Activated naive CD4-positive, alpha-beta T cell treated with anti-CD3 and anti-CD28 coated beads, Interleukin-2, amount 50 U/mL, for 72 hours (primary cell): ENCODE measurements around the gene EHD2. TPM values are rescaled to one million over a fixed set of nuclear protein-coding genes. Genes with fewer than 3 reads are reported as not detected.
"Not testable (repeated sequence)": the region's sequence is repeated elsewhere in the genome, so short reads cannot be mapped to it uniquely, and the experiment has no call there.

Experiments
- ATAC-seq, 2 donors: fragments of 150-1000 bp; cut with Tn5 transposase; 2 replicates each; pipeline ENCODE4 v1.10.0; 2021; ENCODE audit warnings: mild to moderate bottlenecking in 2 of 2, moderate library complexity in 2 of 2
- DNase-seq, 2 donors: peaks; one replicate each; pipeline ENCODE4 v3.0.0; 2021 to 2022; ENCODE audit warnings: low spot score in 2 of 2
- H3K27ac Mint-ChIP-seq, 2 donors: one replicate each; pipeline ENCODE4 v1.8.0; 2022; ENCODE audit warnings: mild to moderate bottlenecking in 2 of 2, mixed read lengths in 2 of 2
- H3K36me3 Mint-ChIP-seq, 2 donors: one replicate each; pipeline ENCODE4 v1.8.0; 2022; ENCODE audit warnings: mixed read lengths in 2 of 2
- H3K9me3 Mint-ChIP-seq, 2 donors: one replicate each; pipeline ENCODE4 v1.8.0; 2022; ENCODE audit warnings: mixed read lengths in 2 of 2
- total RNA-seq, 2 donors: library from RNA; stranded (reverse); gene quantifications; one replicate each; pipeline ENCODE4 v1.2.3, GENCODE V29; 2022

EHD2 gene
- total RNA-seq, 2 donors from 2014 or later, result 1.1 to 2.0 TPM

GRCh38 chr19:47701717-47702552 is 11.3 kb upstream of the EHD2 start:
- H3K9me3 Mint-ChIP-seq, result no peaks in the 10 kb centered on the region
- ATAC-seq (no peak), DNase-seq (no peak)
- H3K36me3 Mint-ChIP-seq, result no peaks in the 10 kb centered on the region
- H3K27ac Mint-ChIP-seq, result no peak overlapping the region

- Mint-ChIP-seq H3K9me3 (no peaks in the 10 kb centered on the region), H3K36me3 (no peaks in the 10 kb centered on the region), H3K27ac (peak overlapping the region in 1 of 2 donors; percentile 37)
- DNase-seq, result no peak
- ATAC-seq, result no peak
These were observed 10.6 kb upstream of the EHD2 start for GRCh38 chr19:47702671-47703070.

- no peak for DNase-seq
- Mint-ChIP-seq H3K27ac (no peak overlapping the region), H3K9me3 (no peaks in the 10 kb centered on the region), H3K36me3 (no peaks in the 10 kb centered on the region)
- ATAC-seq, result no peak
These were observed 9.9 kb upstream of the EHD2 start for GRCh38 chr19:47703301-47703700.

- no peaks in the 10 kb centered on the region for H3K36me3 Mint-ChIP-seq
- no peaks in the 10 kb centered on the region for H3K9me3 Mint-ChIP-seq
- DNase-seq (no peak), ATAC-seq (no peak)
- peak overlapping the region in 1 of 2 donors; percentile 20 for H3K27ac Mint-ChIP-seq
These were observed 9.2 kb upstream of the EHD2 start for GRCh38 chr19:47704024-47704423.

GRCh38 chr19:47704656-47705055 is 8.6 kb upstream of the EHD2 start:
- Mint-ChIP-seq H3K36me3 (no peaks in the 10 kb centered on the region), H3K27ac (peak overlapping the region in 1 of 2 donors; percentile 55), H3K9me3 (no peaks in the 10 kb centered on the region)
- DNase-seq, result no peak
- ATAC-seq, result no peak

- H3K36me3 Mint-ChIP-seq, result no peaks in the 10 kb centered on the region
- DNase-seq (peak; percentile 80 to 83), ATAC-seq (peak; percentile 95 to 97)
These were observed 5.9 kb upstream of the EHD2 start for GRCh38 chr19:47707135-47707925.

GRCh38 chr19:47711652-47712242 is 1.5 kb upstream of the EHD2 start:
- Mint-ChIP-seq H3K36me3 (peaks cover 0 to 11% of the 10 kb centered on the region in 2 donors), H3K9me3 (no peaks in the 10 kb centered on the region), H3K27ac (no peak overlapping the region)
- ATAC-seq, result no peak
- no peak for DNase-seq

More at GRCh38 chr19:47707135-47707925, 5.9 kb upstream of the EHD2 start:
- H3K27ac Mint-ChIP-seq, result peak overlapping the region in 1 of 2 donors; percentile 73
- no peaks in the 10 kb centered on the region for H3K9me3 Mint-ChIP-seq

GRCh38 chr19:47714339-47714738 is 1.1 kb downstream of the EHD2 start:
- no peaks in the 10 kb centered on the region for H3K9me3 Mint-ChIP-seq
- DNase-seq (no peak), ATAC-seq (no peak)
- peaks cover 0 to 11% of the 10 kb centered on the region in 2 donors for H3K36me3 Mint-ChIP-seq
- no peak overlapping the region for H3K27ac Mint-ChIP-seq

- not testable (repeated sequence) for H3K9me3 Mint-ChIP-seq, ATAC-seq
These were observed 1.6 kb downstream of the EHD2 start for GRCh38 chr19:47714855-47715254.

GRCh38 chr19:47716270-47716937 is 3.2 kb downstream of the EHD2 start:
- Mint-ChIP-seq H3K27ac (no peak overlapping the region), H3K9me3 (no peaks in the 10 kb centered on the region), H3K36me3 (peaks cover 0 to 11% of the 10 kb centered on the region in 2 donors)
- ATAC-seq (no peak), DNase-seq (no peak)

More at GRCh38 chr19:47714855-47715254, 1.6 kb downstream of the EHD2 start:
- not testable (repeated sequence) for DNase-seq, H3K27ac Mint-ChIP-seq
- H3K36me3 Mint-ChIP-seq, result peaks cover 0 to 11% of the 10 kb centered on the region in 2 donors

GRCh38 chr19:47718415-47719046 is 5.3 kb downstream of the EHD2 start:
- peaks cover 0 to 11% of the 10 kb centered on the region in 2 donors for H3K36me3 Mint-ChIP-seq
- not testable (repeated sequence) for H3K27ac Mint-ChIP-seq, DNase-seq, ATAC-seq, H3K9me3 Mint-ChIP-seq

- Mint-ChIP-seq H3K9me3 (no peaks in the 10 kb centered on the region), H3K36me3 (peaks cover 0 to 4% of the 10 kb centered on the region in 2 donors), H3K27ac (no peak overlapping the region)
- DNase-seq (no peak), ATAC-seq (no peak)
These were observed 6.0 kb downstream of the EHD2 start for GRCh38 chr19:47719047-47719859.

GRCh38 chr19:47720669-47721422 is 7.6 kb downstream of the EHD2 start:
- ATAC-seq, result no peak
- H3K27ac Mint-ChIP-seq, result no peak overlapping the region
- H3K36me3 Mint-ChIP-seq, result no peaks in the 10 kb centered on the region

GRCh38 chr19:47723581-47723940 is 10.3 kb downstream of the EHD2 start:
- H3K9me3 Mint-ChIP-seq, result no peaks in the 10 kb centered on the region
- no peak for DNase-seq
- peak overlapping the region in 1 of 2 donors; percentile 74 for H3K27ac Mint-ChIP-seq
- ATAC-seq, result peak; percentile 54 to 67
- H3K36me3 Mint-ChIP-seq, result no peaks in the 10 kb centered on the region

More at GRCh38 chr19:47720669-47721422, 7.6 kb downstream of the EHD2 start:
- DNase-seq, result no peak
- no peaks in the 10 kb centered on the region for H3K9me3 Mint-ChIP-seq
